Suprapubic skin (tissue), 4 donors: ENCODE measurements around the gene KLHL29.

Experiments used
- EP300 ChIP-seq: sonication (generic); formaldehyde crosslinking; IDR thresholded peaks from one replicate; pipeline ENCODE4 v1.6.1; 2017; ENCODE audit warnings: antibody characterized with exemption
- POLR2A ChIP-seq, 2 donors: fragments of 450-650 bp; IDR thresholded peaks; one replicate each; pipeline ENCODE4 v1.6.1; 2017; ENCODE audit warnings: antibody characterized with exemption in 2 of 2, mild to moderate bottlenecking in 2 of 2, moderate library complexity in 2 of 2
- POLR2AphosphoS5 ChIP-seq, 3 donors: sonication (generic); formaldehyde crosslinking; IDR thresholded peaks; one replicate each; pipeline ENCODE4 v1.6.1; 2017; ENCODE audit warnings: antibody characterized with exemption in 3 of 3
- TF ChIP-seq, protein P1 (sequence below), 2 donors: fragments of 200-600 bp in 1 of 2; fragments of 450-650 bp in 1 of 2; sonication (generic) in 1 of 2; IDR thresholded peaks; one replicate each; pipeline ENCODE4 v1.5.1; 2016 to 2019; ENCODE audit warnings: antibody characterized with exemption in 2 of 2, mild to moderate bottlenecking in 1 of 2, moderate library complexity in 1 of 2

DNA sequence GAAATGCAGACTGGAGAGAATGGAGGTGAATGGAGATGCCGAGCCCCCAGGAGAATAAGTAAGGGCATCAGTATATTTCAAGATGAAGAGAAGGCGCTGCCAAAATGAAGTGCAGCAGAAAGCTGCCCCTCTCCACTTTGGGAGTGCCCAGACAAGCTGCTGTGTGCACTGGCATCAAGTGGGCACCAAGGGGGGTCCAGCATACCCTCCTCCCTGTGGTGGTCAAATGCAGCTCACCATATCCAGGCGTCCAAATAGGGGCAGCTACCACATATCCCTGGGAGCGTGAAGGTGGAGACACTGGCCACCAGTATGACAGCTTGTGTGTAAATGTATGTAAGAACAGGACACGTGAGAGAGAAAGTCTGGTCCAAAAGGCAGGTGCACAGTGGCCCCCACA is 236.6 kb downstream of the KLHL29 start:
- TF ChIP-seq, protein P1, sequence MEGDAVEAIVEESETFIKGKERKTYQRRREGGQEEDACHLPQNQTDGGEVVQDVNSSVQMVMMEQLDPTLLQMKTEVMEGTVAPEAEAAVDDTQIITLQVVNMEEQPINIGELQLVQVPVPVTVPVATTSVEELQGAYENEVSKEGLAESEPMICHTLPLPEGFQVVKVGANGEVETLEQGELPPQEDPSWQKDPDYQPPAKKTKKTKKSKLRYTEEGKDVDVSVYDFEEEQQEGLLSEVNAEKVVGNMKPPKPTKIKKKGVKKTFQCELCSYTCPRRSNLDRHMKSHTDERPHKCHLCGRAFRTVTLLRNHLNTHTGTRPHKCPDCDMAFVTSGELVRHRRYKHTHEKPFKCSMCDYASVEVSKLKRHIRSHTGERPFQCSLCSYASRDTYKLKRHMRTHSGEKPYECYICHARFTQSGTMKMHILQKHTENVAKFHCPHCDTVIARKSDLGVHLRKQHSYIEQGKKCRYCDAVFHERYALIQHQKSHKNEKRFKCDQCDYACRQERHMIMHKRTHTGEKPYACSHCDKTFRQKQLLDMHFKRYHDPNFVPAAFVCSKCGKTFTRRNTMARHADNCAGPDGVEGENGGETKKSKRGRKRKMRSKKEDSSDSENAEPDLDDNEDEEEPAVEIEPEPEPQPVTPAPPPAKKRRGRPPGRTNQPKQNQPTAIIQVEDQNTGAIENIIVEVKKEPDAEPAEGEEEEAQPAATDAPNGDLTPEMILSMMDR (IDR thresholded peaks at IDR 0.05): no peak
- TF ChIP-seq POLR2A (IDR thresholded peaks at IDR 0.05) (no peak), EP300 (no peak), POLR2AphosphoS5 (IDR thresholded peaks at IDR 0.05) (no peak)
